PC-9 (cell line): ENCODE results near the gene ZNF628.

ENCODE experiments used
- CTCF ChIP-seq: fragments of 200-600 bp; sonication (generic); conservative IDR thresholded peaks from 2 replicates; pipeline ENCODE4 v1.6.1; 2017; ENCODE audit warnings: mixed run types, antibody characterized with exemption, mild to moderate bottlenecking, moderate library complexity
- EZH2 ChIP-seq: fragments of 200-600 bp; sonication (generic); IDR thresholded peaks from 2 replicates; pipeline ENCODE4 v1.8.0; 2017; ENCODE audit warnings: antibody characterized with exemption, low read depth

GRCh38 chr19:55467236-55468053, 9.0 kb upstream of the ZNF628 start:
- peak; percentile 100 for TF ChIP-seq CTCF
- no peak for TF ChIP-seq EZH2
